Activated CD4-positive, alpha-beta T cell treated with anti-CD3 and anti-CD28 coated beads, Interleukin-2, amount 10 ng/mL, durations not matched to agents 24 days and 14 days (primary cell): Measurements from ENCODE around the gene PHYKPL. TPM values are rescaled to one million over a fixed set of nuclear protein-coding genes. Genes with fewer than 3 reads are reported as not detected.

Experiments
- DNase-seq: peaks from one replicate; pipeline ENCODE4 v3.0.0; 2022
- H3K27ac Mint-ChIP-seq: one replicate; pipeline ENCODE4 v1.8.0; 2022; ENCODE audit warnings: mild to moderate bottlenecking, mixed read lengths
- H3K27me3 Mint-ChIP-seq: one replicate; pipeline ENCODE4 v1.8.0; 2022; ENCODE audit warnings: mixed read lengths
- H3K36me3 Mint-ChIP-seq: one replicate; pipeline ENCODE4 v1.8.0; 2022; ENCODE audit warnings: low read depth, mild to moderate bottlenecking, mixed read lengths
- H3K4me1 Mint-ChIP-seq: one replicate; pipeline ENCODE4 v1.8.0; 2021; ENCODE audit warnings: mixed read lengths
- H3K4me3 Mint-ChIP-seq: one replicate; pipeline ENCODE4 v1.8.0; 2022; ENCODE audit warnings: mild to moderate bottlenecking, moderate library complexity, mixed read lengths
- H3K9me3 Mint-ChIP-seq: one replicate; pipeline ENCODE4 v1.8.0; 2021; ENCODE audit warnings: mixed read lengths
- intact Hi-C: fragments of 100-400 bp; cut with micrococcal nuclease; formaldehyde crosslinking; loops from one replicate; pipeline ENCODE4 v1.15.1; 2023
- total RNA-seq: library from RNA; stranded (reverse); gene quantifications from 2 replicates; pipeline ENCODE4 v1.2.3, GENCODE V29; 2022

The PHYKPL gene
- total RNA-seq, 1 donor from 2014 or later = 77.8 TPM

GRCh38 chr5:178252258-178252657 lies 19.7 kb upstream of the PHYKPL start:
- Mint-ChIP-seq H3K27ac (no peak overlapping the region), H3K9me3 (no peaks in the 10 kb centered on the region), H3K36me3 (no peaks in the 10 kb centered on the region), H3K4me1 (peaks cover 9% of the 10 kb centered on the region), H3K4me3 (no peak overlapping the region), H3K27me3 (no peaks in the 10 kb centered on the region)
- DNase-seq = no peak
- intact Hi-C loops = no loop called here

GRCh38 chr5:178250263-178250662 lies 17.7 kb upstream of the PHYKPL start:
- no peak overlapping the region for H3K4me3 Mint-ChIP-seq
- no peaks in the 10 kb centered on the region for H3K9me3 Mint-ChIP-seq
- no peaks in the 10 kb centered on the region for H3K27me3 Mint-ChIP-seq
- no peak for DNase-seq
- H3K27ac Mint-ChIP-seq = no peak overlapping the region
- intact Hi-C loops = no loop called here
- H3K36me3 Mint-ChIP-seq = no peaks in the 10 kb centered on the region
- peaks cover 9% of the 10 kb centered on the region for H3K4me1 Mint-ChIP-seq

- peaks cover 9% of the 10 kb centered on the region for H3K4me1 Mint-ChIP-seq
These were observed 16.8 kb upstream of the PHYKPL start for GRCh38 chr5:178249191-178249989.

GRCh38 chr5:178248750-178249149 lies 16.1 kb upstream of the PHYKPL start:
- no peaks in the 10 kb centered on the region for H3K27me3 Mint-ChIP-seq
- no peak for DNase-seq
- H3K9me3 Mint-ChIP-seq = no peaks in the 10 kb centered on the region
- H3K4me1 Mint-ChIP-seq = peaks cover 9% of the 10 kb centered on the region
- intact Hi-C loops = no loop called here
- no peak overlapping the region for H3K27ac Mint-ChIP-seq
- H3K4me3 Mint-ChIP-seq = no peak overlapping the region
- no peaks in the 10 kb centered on the region for H3K36me3 Mint-ChIP-seq

More at GRCh38 chr5:178249191-178249989, 16.8 kb upstream of the PHYKPL start:
- Mint-ChIP-seq H3K27ac (peak overlapping the region; percentile 75), H3K9me3 (no peaks in the 10 kb centered on the region), H3K4me3 (peak overlapping the region; percentile 41), H3K27me3 (no peaks in the 10 kb centered on the region), H3K36me3 (no peaks in the 10 kb centered on the region)
- intact Hi-C loops = no loop called here
- DNase-seq = peak; percentile 73

- no peak overlapping the region for H3K27ac Mint-ChIP-seq
- no peaks in the 10 kb centered on the region for H3K27me3 Mint-ChIP-seq
- intact Hi-C loops = no loop called here
- H3K4me1 Mint-ChIP-seq = peaks cover 9% of the 10 kb centered on the region
- no peak for DNase-seq
- no peaks in the 10 kb centered on the region for H3K36me3 Mint-ChIP-seq
- H3K9me3 Mint-ChIP-seq = no peaks in the 10 kb centered on the region
- H3K4me3 Mint-ChIP-seq = no peak overlapping the region
These were observed 15.2 kb upstream of the PHYKPL start for GRCh38 chr5:178247481-178248456.

- DNase-seq = no peak
- H3K27ac Mint-ChIP-seq = no peak overlapping the region
- intact Hi-C loops = no loop called here
- no peaks in the 10 kb centered on the region for H3K9me3 Mint-ChIP-seq
- no peak overlapping the region for H3K4me3 Mint-ChIP-seq
- H3K4me1 Mint-ChIP-seq = peaks cover 13% of the 10 kb centered on the region
- no peaks in the 10 kb centered on the region for H3K36me3 Mint-ChIP-seq
- H3K27me3 Mint-ChIP-seq = no peaks in the 10 kb centered on the region
These were observed 14.2 kb upstream of the PHYKPL start for GRCh38 chr5:178246624-178247279.

GRCh38 chr5:178245389-178245788 lies 12.8 kb upstream of the PHYKPL start:
- Mint-ChIP-seq H3K27ac (no peak overlapping the region), H3K4me3 (no peak overlapping the region), H3K27me3 (no peaks in the 10 kb centered on the region), H3K4me1 (peaks cover 19% of the 10 kb centered on the region), H3K36me3 (no peaks in the 10 kb centered on the region), H3K9me3 (no peaks in the 10 kb centered on the region)
- no peak for DNase-seq
- intact Hi-C loops = no loop called here

- no peak for DNase-seq
- Mint-ChIP-seq H3K27ac (no peak overlapping the region), H3K9me3 (no peaks in the 10 kb centered on the region), H3K4me1 (peaks cover 22% of the 10 kb centered on the region), H3K27me3 (no peaks in the 10 kb centered on the region), H3K4me3 (no peak overlapping the region), H3K36me3 (no peaks in the 10 kb centered on the region)
- intact Hi-C loops = no loop called here
These were observed 12.0 kb upstream of the PHYKPL start for GRCh38 chr5:178244576-178244975.

GRCh38 chr5:178242416-178242815 lies 9.8 kb upstream of the PHYKPL start:
- H3K4me3 Mint-ChIP-seq = peak overlapping the region; percentile 47
- H3K4me1 Mint-ChIP-seq = peaks cover 31% of the 10 kb centered on the region
- no peaks in the 10 kb centered on the region for H3K36me3 Mint-ChIP-seq
- DNase-seq = no peak
- H3K9me3 Mint-ChIP-seq = no peaks in the 10 kb centered on the region
- no peak overlapping the region for H3K27ac Mint-ChIP-seq
- no peaks in the 10 kb centered on the region for H3K27me3 Mint-ChIP-seq
- intact Hi-C loops = no loop called here

GRCh38 chr5:178241688-178242231 lies 9.2 kb upstream of the PHYKPL start:
- H3K4me1 Mint-ChIP-seq = peaks cover 34% of the 10 kb centered on the region
- H3K36me3 Mint-ChIP-seq = no peaks in the 10 kb centered on the region
- no peak overlapping the region for H3K4me3 Mint-ChIP-seq
- no peaks in the 10 kb centered on the region for H3K27me3 Mint-ChIP-seq
- H3K27ac Mint-ChIP-seq = peak overlapping the region; percentile 80
- DNase-seq = no peak
- intact Hi-C loops = no loop called here
- H3K9me3 Mint-ChIP-seq = no peaks in the 10 kb centered on the region

GRCh38 chr5:178241231-178241663 lies 8.6 kb upstream of the PHYKPL start:
- intact Hi-C loops = no loop called here
- Mint-ChIP-seq H3K27ac (peak overlapping the region; percentile 80), H3K36me3 (no peaks in the 10 kb centered on the region), H3K4me1 (peaks cover 39% of the 10 kb centered on the region), H3K9me3 (no peaks in the 10 kb centered on the region), H3K4me3 (peak overlapping the region; percentile 72), H3K27me3 (no peaks in the 10 kb centered on the region)
- no peak for DNase-seq

- no peaks in the 10 kb centered on the region for H3K27me3 Mint-ChIP-seq
- peaks cover 40% of the 10 kb centered on the region for H3K4me1 Mint-ChIP-seq
- no peak for DNase-seq
- intact Hi-C loops = no loop called here
- peak overlapping the region; percentile 80 for H3K27ac Mint-ChIP-seq
- H3K9me3 Mint-ChIP-seq = no peaks in the 10 kb centered on the region
- H3K36me3 Mint-ChIP-seq = no peaks in the 10 kb centered on the region
- peak overlapping the region; percentile 72 for H3K4me3 Mint-ChIP-seq
These were observed 8.2 kb upstream of the PHYKPL start for GRCh38 chr5:178240766-178241165.

GRCh38 chr5:178240341-178240741 lies 7.7 kb upstream of the PHYKPL start:
- Mint-ChIP-seq H3K36me3 (no peaks in the 10 kb centered on the region), H3K27ac (peak overlapping the region; percentile 92), H3K9me3 (no peaks in the 10 kb centered on the region), H3K27me3 (no peaks in the 10 kb centered on the region), H3K4me3 (peak overlapping the region; percentile 72), H3K4me1 (peaks cover 40% of the 10 kb centered on the region)
- DNase-seq = no peak
- intact Hi-C loops = no loop called here
